Prostate gland (tissue), 2 donors: ENCODE data around the gene ACTN1. TPM values are rescaled to one million over a fixed set of nuclear protein-coding genes. Genes with fewer than 3 reads are reported as not detected.

ENCODE experiments used
- DNase-seq: peaks from one replicate; pipeline ENCODE4 v3.0.0-alpha.2; 2019; ENCODE audit warnings: low spot score
- H3K27ac ChIP-seq, 2 donors: fragments of 200-600 bp; sonication (generic); 2 replicates each; pipeline ENCODE4 v1.5.1; 2017 to 2019
- H3K27me3 ChIP-seq: fragments of 200-600 bp; sonication (generic); replicated peaks from 2 replicates; pipeline ENCODE4 v1.5.1; 2019; ENCODE audit not compliant: insufficient read depth
- H3K36me3 ChIP-seq, 2 donors: fragments of 200-600 bp; sonication (generic); 1 replicate in 1 of 2; 2 replicates in 1 of 2; pipeline versions ENCODE4 v1.5.1 to v1.8.1; 2017 to 2019
- H3K4me1 ChIP-seq: fragments of 200-600 bp; sonication (generic); replicated peaks from 2 replicates; pipeline ENCODE4 v1.5.1; 2019
- H3K4me3 ChIP-seq, 2 donors: fragments of 200-600 bp; sonication (generic); 2 replicates each; pipeline ENCODE4 v1.5.1; 2017 to 2019
- H3K9me3 ChIP-seq: fragments of 200-600 bp; sonication (generic); 2 replicates; pipeline ENCODE4 v1.5.1; 2017
- CTCF ChIP-seq, 4 experiments: fragments of 200-600 bp in 2 of 4; fragments of 450-650 bp in 2 of 4; sonication (generic) in 2 of 4; IDR thresholded peaks; 1 replicate in 3 of 4; 2 replicates in 1 of 4; pipeline ENCODE4 v1.5.1; 2016 to 2019; ENCODE audit warnings: antibody characterized with exemption in 4 of 4, mild to moderate bottlenecking in 2 of 4, moderate library complexity in 2 of 4
- POLR2A ChIP-seq: fragments of 450-650 bp; IDR thresholded peaks from one replicate; pipeline ENCODE4 v1.6.1; 2016; ENCODE audit warnings: antibody characterized with exemption, mild to moderate bottlenecking
- POLR2AphosphoS5 ChIP-seq: sonication (generic); formaldehyde crosslinking; IDR thresholded peaks from one replicate; pipeline ENCODE4 v1.6.1; 2017; ENCODE audit warnings: antibody characterized with exemption
- WGBS: methylation state at CpG from one replicate; pipeline ENCODE4 v1.1.5; 2018; 5-methylcytosine and 5-hydroxymethylcytosine counted together
- intact Hi-C: fragments of 100-400 bp; cut with DNase I; formaldehyde crosslinking; loops from one replicate; pipeline ENCODE4 v1.14.2; 2022
- total RNA-seq, 2 donors: library from RNA; depleted of rRNA; stranded (reverse); fragments of >200 nt; gene quantifications; one replicate each; pipeline ENCODE4 v1.1.0, GENCODE V29; 2016

ACTN1 gene
- total RNA-seq, 2 donors from 2014 or later, result 197 to 240 TPM

- H3K4me1 ChIP-seq, result peaks cover 15% of the 10 kb centered on the region
- 64% methylated on average over 9 of the region's 9 CpGs for WGBS
- H3K36me3 ChIP-seq, result no peaks in the 10 kb centered on the region
- no peak overlapping the region for H3K4me3 ChIP-seq
- DNase-seq, result no peak
- TF ChIP-seq POLR2AphosphoS5 (no peak), CTCF (IDR thresholded peaks at IDR 0.05) (no peak), POLR2A (no peak)
- no peaks in the 10 kb centered on the region for H3K9me3 ChIP-seq
- intact Hi-C loops, result no loop called here
- H3K27ac ChIP-seq, result peak overlapping the region; percentile 65 to 69
- no peaks in the 10 kb centered on the region for H3K27me3 ChIP-seq
These were observed 7.6 kb downstream of the ACTN1 start for GRCh38 chr14:68971411-68972035.

GRCh38 chr14:68970736-68971135 lies 8.4 kb downstream of the ACTN1 start:
- WGBS, result 65% methylated on average over 5 of the region's 5 CpGs
- TF ChIP-seq POLR2AphosphoS5 (no peak), POLR2A (no peak), CTCF (IDR thresholded peaks at IDR 0.05) (no peak)
- Histone ChIP-seq H3K36me3 (no peaks in the 10 kb centered on the region), H3K4me1 (peaks cover 15% of the 10 kb centered on the region), H3K27ac (peak overlapping the region; percentile 65 to 69), H3K4me3 (no peak overlapping the region), H3K9me3 (no peaks in the 10 kb centered on the region), H3K27me3 (no peaks in the 10 kb centered on the region)
- intact Hi-C loops, result no loop called here
- DNase-seq, result no peak

GRCh38 chr14:68970038-68970612 lies 9.0 kb downstream of the ACTN1 start:
- H3K36me3 ChIP-seq, result no peaks in the 10 kb centered on the region
- TF ChIP-seq POLR2A, result no peak
- TF ChIP-seq POLR2AphosphoS5, result peak; percentile 57
- H3K9me3 ChIP-seq, result no peaks in the 10 kb centered on the region
- H3K27me3 ChIP-seq, result no peaks in the 10 kb centered on the region
- peak; percentile 40 for DNase-seq
- 18% methylated on average over 8 of the region's 8 CpGs for WGBS
- H3K4me1 ChIP-seq, result peaks cover 18% of the 10 kb centered on the region
- peak overlapping the region; percentile 65 to 69 for H3K27ac ChIP-seq
- no peak overlapping the region for H3K4me3 ChIP-seq
- intact Hi-C loops, result no loop called here

- Histone ChIP-seq H3K9me3 (no peaks in the 10 kb centered on the region), H3K4me1 (peaks cover 20% of the 10 kb centered on the region), H3K27me3 (no peaks in the 10 kb centered on the region), H3K27ac (peak overlapping the region; percentile 65 to 69), H3K36me3 (no peaks in the 10 kb centered on the region), H3K4me3 (no peak overlapping the region)
- WGBS, result 30% methylated on average over 12 of the region's 12 CpGs
- TF ChIP-seq POLR2AphosphoS5, result no peak
- TF ChIP-seq CTCF (IDR thresholded peaks at IDR 0.05), result no peak
- no peak for TF ChIP-seq POLR2A
- DNase-seq, result no peak
- intact Hi-C loops, result no loop called here
These were observed 9.6 kb downstream of the ACTN1 start for GRCh38 chr14:68969278-68970033.

GRCh38 chr14:68968721-68969120 lies 10.4 kb downstream of the ACTN1 start:
- DNase-seq, result no peak
- WGBS, result 84% methylated on average over 4 of the region's 4 CpGs
- Histone ChIP-seq H3K36me3 (no peaks in the 10 kb centered on the region), H3K27ac (peak overlapping the region; percentile 65 to 69), H3K9me3 (no peaks in the 10 kb centered on the region), H3K27me3 (no peaks in the 10 kb centered on the region), H3K4me1 (peaks cover 20% of the 10 kb centered on the region), H3K4me3 (no peak overlapping the region)
- intact Hi-C loops, result no loop called here
- TF ChIP-seq CTCF (IDR thresholded peaks at IDR 0.05) (no peak), POLR2A (no peak), POLR2AphosphoS5 (no peak)
